ENCODE data around the gene FOXJ2.

GRCh38 chr12:8038659-8039114 is 6.2 kb downstream of the FOXJ2 start:
- TF ChIP-seq POLR2AphosphoS5 (IDR thresholded peaks at IDR 0.05; ENCODE audit: low read depth, low read length) (no peak), POLR2A (IDR thresholded peaks at IDR 0.05; ENCODE audit: low read depth, low read length) (no peak), POU2F2 (IDR thresholded peaks at IDR 0.05; ENCODE audit: low read depth, low read length) (no peak), SPI1 (IDR thresholded peaks at IDR 0.05; ENCODE audit: low read depth, low read length) (no peak)
